ENCODE data around the gene SLCO1B1.

Gene SLCO1B1

GRCh38 chr12:21221778-21222177, 90.8 kb downstream of the SLCO1B1 start:
- DNase-seq (ENCODE audit: low read depth), result no peak

- DNase-seq (ENCODE audit: low read depth), result no peak
Measured at GRCh38 chr12:21223930-21224329, 92.9 kb downstream of the SLCO1B1 start.

GRCh38 chr12:21234395-21234794, 103.4 kb downstream of the SLCO1B1 start:
- no peak for DNase-seq (ENCODE audit: low read depth)

- no peak for DNase-seq (ENCODE audit: low read depth)
Measured at GRCh38 chr12:21239866-21240265, 108.9 kb downstream of the SLCO1B1 start.

GRCh38 chr12:21248679-21249078, 117.7 kb downstream of the SLCO1B1 start:
- DNase-seq (ENCODE audit: low read depth), result peak; percentile 18

GRCh38 chr12:21252070-21252469, 121.1 kb downstream of the SLCO1B1 start:
- DNase-seq (ENCODE audit: low read depth), result no peak

- no peak for DNase-seq (ENCODE audit: low read depth)
Measured at GRCh38 chr12:21257172-21257571, 126.2 kb downstream of the SLCO1B1 start.

- DNase-seq (ENCODE audit: low read depth), result no peak
Measured at GRCh38 chr12:21264232-21264631, 133.2 kb downstream of the SLCO1B1 start.

- DNase-seq (ENCODE audit: low read depth), result no peak
Measured at GRCh38 chr12:21265932-21266331, 134.9 kb downstream of the SLCO1B1 start.

GRCh38 chr12:21276826-21277225, 145.8 kb downstream of the SLCO1B1 start:
- no peak for DNase-seq (ENCODE audit: low read depth)

Data from EH (cell line).